Loucy (cell line): ENCODE results near the gene UBE2G1.

Experiments used
- H2AFZ ChIP-seq: fragments of 200-600 bp; sonication (generic); 2 replicates; pipeline ENCODE4 v1.6.0; 2016; ENCODE audit warnings: antibody characterized with exemption, mild to moderate bottlenecking, low read length, moderate library complexity
- H3F3A ChIP-seq: fragments of 200-600 bp; 2 replicates; pipeline ENCODE4 v1.6.0; 2016; ENCODE audit warnings: antibody characterized with exemption, low read depth, mild to moderate bottlenecking
- H3K27me3 ChIP-seq: fragments of 200-600 bp; sonication (generic); 2 replicates; pipeline ENCODE4 v1.6.1; 2014; ENCODE audit warnings: low read length, mild to moderate bottlenecking; ENCODE audit not compliant: insufficient read depth, poor library complexity, severe bottlenecking
- H3K36me3 ChIP-seq: fragments of 200-600 bp; sonication (generic); 2 replicates; pipeline ENCODE4 v1.6.1; 2016; ENCODE audit warnings: low read length; ENCODE audit not compliant: insufficient read depth
- H3K4me1 ChIP-seq: fragments of 200-600 bp; sonication (generic); 2 replicates; pipeline ENCODE4 v1.5.1; 2014; ENCODE audit warnings: low read length, mild to moderate bottlenecking; ENCODE audit not compliant: insufficient read depth, poor library complexity, severe bottlenecking
- H3K4me2 ChIP-seq: fragments of 200-600 bp; sonication (generic); 2 replicates; pipeline ENCODE4 v1.6.0; 2014; ENCODE audit warnings: antibody characterized with exemption, low read length, low read depth, mild to moderate bottlenecking; ENCODE audit not compliant: poor library complexity, severe bottlenecking
- H3K4me3 ChIP-seq: fragments of 200-600 bp; sonication (generic); 2 replicates; pipeline ENCODE4 v1.5.1; 2014; ENCODE audit warnings: low read length, mild to moderate bottlenecking, mixed read lengths; ENCODE audit not compliant: poor library complexity, severe bottlenecking
- H3K79me2 ChIP-seq: fragments of 200-600 bp; sonication (generic); 2 replicates; pipeline ENCODE4 v1.6.1; 2014; ENCODE audit warnings: low read length; ENCODE audit not compliant: insufficient read depth
- H3K9ac ChIP-seq: fragments of 200-600 bp; sonication (generic); 2 replicates; pipeline ENCODE4 v1.6.0; 2014; ENCODE audit warnings: mild to moderate bottlenecking, low read depth, low read length, moderate library complexity; ENCODE audit not compliant: poor library complexity, severe bottlenecking
- H3K9me2 ChIP-seq: fragments of 200-600 bp; sonication (generic); replicated peaks from 2 replicates; pipeline ENCODE4 v1.6.1; 2016; ENCODE audit warnings: low read depth, low read length, mixed read lengths
- H3K9me3 ChIP-seq: fragments of 200-600 bp; sonication (generic); 2 replicates; pipeline ENCODE4 v1.6.1; 2014; ENCODE audit warnings: mild to moderate bottlenecking, antibody characterized with exemption, low read length, low read depth; ENCODE audit not compliant: insufficient read depth
- H4K20me1 ChIP-seq: fragments of 200-600 bp; sonication (generic); 2 replicates; pipeline ENCODE4 v1.6.0; 2014; ENCODE audit warnings: antibody characterized with exemption, low read length, mild to moderate bottlenecking; ENCODE audit not compliant: insufficient read depth, poor library complexity, severe bottlenecking
- CTCF ChIP-seq: fragments of 200-600 bp; sonication (generic); conservative IDR thresholded peaks from 2 replicates; pipeline ENCODE4 v1.5.1; 2014; ENCODE audit warnings: mild to moderate bottlenecking, antibody characterized with exemption, low read length
- EZH2phosphoT487 ChIP-seq: fragments of 200-600 bp; IDR thresholded peaks from 2 replicates; pipeline ENCODE4 v1.6.1; 2018; ENCODE audit warnings: antibody characterized with exemption, mild to moderate bottlenecking, moderate library complexity, borderline replicate concordance

UBE2G1 gene

GRCh38 chr17:4326608-4327007 is 39.9 kb downstream of the UBE2G1 start:
- Histone ChIP-seq H3K4me2 (no peak overlapping the region), H4K20me1 (peaks cover 84% of the 10 kb centered on the region), H3K9me3 (no peaks in the 10 kb centered on the region), H3K27me3 (no peaks in the 10 kb centered on the region), H3K36me3 (peaks cover 15% of the 10 kb centered on the region), H3K79me2 (peaks cover 96% of the 10 kb centered on the region), H3K4me1 (no peaks in the 10 kb centered on the region), H3K4me3 (no peak overlapping the region), H2AFZ (no peak overlapping the region), H3K9ac (no peak overlapping the region), H3K9me2 (no peaks in the 10 kb centered on the region), H3F3A (no peaks in the 10 kb centered on the region)
- no peak for TF ChIP-seq CTCF
- no peak for TF ChIP-seq EZH2phosphoT487

- H3K79me2 ChIP-seq: peaks cover 96% of the 10 kb centered on the region
- H3K9me2 ChIP-seq: no peaks in the 10 kb centered on the region
- H3K36me3 ChIP-seq: peaks cover 15% of the 10 kb centered on the region
- peaks cover 84% of the 10 kb centered on the region for H4K20me1 ChIP-seq
- H2AFZ ChIP-seq: no peak overlapping the region
- no peaks in the 10 kb centered on the region for H3K27me3 ChIP-seq
- H3K4me1 ChIP-seq: no peaks in the 10 kb centered on the region
- H3K9ac ChIP-seq: no peak overlapping the region
- H3K4me3 ChIP-seq: no peak overlapping the region
- no peak for TF ChIP-seq EZH2phosphoT487
- no peak for TF ChIP-seq CTCF
- H3K9me3 ChIP-seq: no peaks in the 10 kb centered on the region
- no peak overlapping the region for H3K4me2 ChIP-seq
- no peaks in the 10 kb centered on the region for H3F3A ChIP-seq
These were observed 40.4 kb downstream of the UBE2G1 start for GRCh38 chr17:4326112-4326511.

DNA sequence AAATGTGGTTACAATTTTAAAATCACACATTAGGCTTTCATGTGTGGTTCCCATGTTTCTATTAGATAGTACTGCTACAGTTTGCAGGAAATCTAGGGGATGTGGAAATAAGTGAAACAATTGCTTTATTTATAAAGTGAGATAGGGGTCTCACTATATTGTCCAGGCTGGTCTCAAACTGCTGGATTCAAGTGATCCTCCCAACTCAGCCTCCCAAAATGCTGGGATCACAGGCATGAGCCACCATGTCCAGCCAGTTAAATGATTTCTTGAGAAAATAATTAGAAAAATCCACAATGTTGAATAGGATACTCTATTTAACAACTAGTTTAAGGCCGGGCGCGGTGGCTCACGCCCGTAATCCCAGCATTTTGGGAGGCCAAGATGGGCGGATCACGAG is 42.0 kb downstream of the UBE2G1 start:
- no peaks in the 10 kb centered on the region for H3K9me3 ChIP-seq
- H3K27me3 ChIP-seq: no peaks in the 10 kb centered on the region
- no peak overlapping the region for H2AFZ ChIP-seq
- no peak overlapping the region for H3K4me2 ChIP-seq
- no peaks in the 10 kb centered on the region for H3K4me1 ChIP-seq
- H3F3A ChIP-seq: no peaks in the 10 kb centered on the region
- peaks cover 15% of the 10 kb centered on the region for H3K36me3 ChIP-seq
- H3K9ac ChIP-seq: no peak overlapping the region
- no peak for TF ChIP-seq EZH2phosphoT487
- TF ChIP-seq CTCF: no peak
- H3K79me2 ChIP-seq: peaks cover 96% of the 10 kb centered on the region
- H3K4me3 ChIP-seq: no peak overlapping the region
- peaks cover 87% of the 10 kb centered on the region for H4K20me1 ChIP-seq
- H3K9me2 ChIP-seq: no peaks in the 10 kb centered on the region
